Erythroblast (primary cell): ENCODE data around the gene FAU.

Experiments used
- GATA1 ChIP-seq: IDR thresholded peaks from 2 replicates; pipeline ENCODE4 v1.6.1; 2011; ENCODE audit warnings: low read depth, mild to moderate bottlenecking, control low read depth, low read length, moderate library complexity
- POLR2A ChIP-seq: IDR thresholded peaks from 2 replicates; pipeline ENCODE4 v1.6.1; 2011; ENCODE audit warnings: mild to moderate bottlenecking, low read length

- no peak for TF ChIP-seq POLR2A
- no peak for TF ChIP-seq GATA1
Measured at GRCh38 chr11:65071907-65072630, 49.9 kb downstream of the FAU start.
